GM19467 (cell line): Measurements from ENCODE around the gene NPHP4.

Experiments
- ATAC-seq: cut with Tn5 transposase; IDR thresholded peaks from one replicate; pipeline ENCODE4 v1.9.1; 2021; ENCODE audit warnings: mild to moderate bottlenecking, moderate library complexity; ENCODE audit not compliant: unreplicated experiment

The NPHP4 gene

DNA sequence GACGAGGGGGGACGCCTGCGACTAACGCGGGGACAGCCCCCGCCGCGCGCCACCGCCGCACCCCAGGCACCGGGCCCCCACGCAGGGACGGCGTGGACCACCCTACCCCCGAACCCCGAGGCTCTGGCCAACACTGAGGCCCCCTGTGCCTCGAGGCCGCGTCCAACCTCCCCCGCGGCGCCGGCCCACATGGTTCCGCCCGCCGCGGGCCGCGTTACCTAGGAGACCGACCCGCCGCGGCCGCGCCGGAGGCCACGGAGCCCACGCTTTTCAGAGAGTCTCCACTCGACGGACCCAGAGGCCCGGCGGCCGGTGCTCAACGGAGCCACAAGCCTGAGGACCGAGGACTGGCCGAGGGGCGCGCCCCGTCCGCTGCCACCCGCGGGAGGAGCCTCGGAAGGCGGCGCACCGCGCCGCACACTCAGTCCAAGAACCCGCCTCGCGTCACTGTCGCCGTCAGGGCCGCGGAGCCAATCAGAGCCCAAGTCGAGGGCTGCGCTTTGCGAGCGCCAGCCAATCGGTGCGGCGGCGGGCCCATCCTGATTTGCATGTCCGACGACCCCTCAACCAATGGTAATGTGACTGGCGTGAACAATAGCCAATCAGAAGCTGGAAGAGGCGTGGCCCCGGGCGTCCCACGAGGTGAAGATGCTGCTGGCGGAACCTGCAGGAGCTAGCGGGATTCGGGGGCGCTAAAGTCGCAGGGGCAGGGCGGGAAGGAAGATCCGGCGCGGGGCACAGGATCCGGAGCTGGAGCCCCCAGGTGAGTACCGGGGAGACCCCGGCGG, at the start of gene NPHP4:
Gene NPHP4 (minus strand): TSS at position 400 of the 788 bp plus-strand sequence. CDS start 6,136 bp downstream, outside the sequence.
- ATAC-seq, result peak; percentile 91

DNA sequence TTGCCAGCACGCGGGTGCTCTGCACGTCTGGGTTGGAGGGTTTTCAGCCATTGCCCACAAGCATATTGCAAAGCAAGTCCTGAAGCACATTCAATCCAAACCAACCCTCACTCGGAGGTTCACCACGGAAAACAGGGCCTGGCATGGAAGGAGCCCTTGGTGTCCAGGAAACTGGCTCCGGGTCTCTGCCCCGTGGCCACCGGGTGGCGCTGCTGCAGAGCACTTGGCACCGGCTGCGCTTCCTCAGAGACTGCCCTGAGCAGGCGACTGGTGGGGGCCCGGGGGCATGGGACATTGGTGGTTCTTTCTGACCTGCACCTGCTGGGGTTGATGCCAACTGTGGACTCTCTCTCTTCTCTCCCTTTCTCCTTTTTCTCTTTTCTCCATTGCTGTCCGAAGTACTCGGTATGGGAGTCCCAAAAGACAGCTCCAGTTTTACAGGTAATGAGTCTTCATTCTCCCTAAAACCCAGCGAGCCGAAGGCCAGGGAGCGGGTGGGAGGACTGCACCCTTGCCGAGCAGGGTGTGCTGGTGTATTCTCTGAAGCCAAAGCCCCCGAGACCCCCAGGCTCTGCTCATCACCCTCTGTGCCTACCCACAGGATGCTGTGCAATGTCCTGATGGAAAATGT, 49.3 kb upstream of the NPHP4 start:
- ATAC-seq, result no peak

DNA sequence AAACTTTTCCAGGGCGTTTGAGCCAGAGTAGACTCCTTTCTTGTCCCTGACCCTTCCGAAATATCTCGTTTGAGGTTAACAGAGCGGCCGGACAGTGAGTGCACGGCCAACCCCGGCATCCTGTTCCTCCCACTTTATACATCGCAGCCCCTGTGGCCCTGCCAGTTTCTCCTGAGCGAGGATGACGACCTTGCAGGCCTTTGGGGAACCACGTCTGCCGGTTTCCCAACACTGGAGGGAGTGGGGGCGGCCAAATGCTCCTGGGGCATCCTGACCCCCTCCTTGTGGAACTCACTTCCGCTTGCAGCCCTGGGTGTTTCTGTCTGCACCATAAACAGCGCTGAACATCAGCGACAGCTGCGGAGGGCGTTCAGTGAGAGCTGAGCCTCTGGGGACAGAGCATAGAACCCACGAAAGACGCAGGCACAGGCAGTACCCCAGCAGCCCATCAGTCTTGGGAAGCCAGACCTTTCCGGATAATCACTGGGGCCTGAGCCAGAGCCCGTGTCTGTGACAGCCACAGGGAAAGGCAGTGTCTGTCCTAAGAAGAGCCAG, 48.7 kb upstream of the NPHP4 start:
- no peak for ATAC-seq

DNA sequence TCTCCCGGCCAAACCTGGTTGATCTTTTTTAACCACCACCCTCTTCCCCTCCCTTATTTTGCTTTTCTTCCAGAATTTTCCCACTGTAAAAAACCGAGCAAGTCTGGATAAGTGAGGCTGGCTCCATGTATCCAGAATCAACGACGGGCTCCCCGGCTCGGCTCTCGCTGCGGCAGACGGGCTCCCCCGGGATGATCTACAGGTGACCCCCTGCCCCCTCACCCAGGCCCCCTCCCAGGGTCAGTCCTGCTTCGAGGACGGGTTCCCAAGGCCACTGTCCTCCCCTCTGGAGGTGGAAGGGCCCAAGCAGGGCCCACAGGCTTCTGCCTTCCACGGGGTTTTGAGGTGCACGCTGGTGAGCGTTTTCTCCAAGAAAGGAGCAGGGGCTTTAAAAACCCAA, 48.2 kb upstream of the NPHP4 start:
- ATAC-seq, result no peak

DNA sequence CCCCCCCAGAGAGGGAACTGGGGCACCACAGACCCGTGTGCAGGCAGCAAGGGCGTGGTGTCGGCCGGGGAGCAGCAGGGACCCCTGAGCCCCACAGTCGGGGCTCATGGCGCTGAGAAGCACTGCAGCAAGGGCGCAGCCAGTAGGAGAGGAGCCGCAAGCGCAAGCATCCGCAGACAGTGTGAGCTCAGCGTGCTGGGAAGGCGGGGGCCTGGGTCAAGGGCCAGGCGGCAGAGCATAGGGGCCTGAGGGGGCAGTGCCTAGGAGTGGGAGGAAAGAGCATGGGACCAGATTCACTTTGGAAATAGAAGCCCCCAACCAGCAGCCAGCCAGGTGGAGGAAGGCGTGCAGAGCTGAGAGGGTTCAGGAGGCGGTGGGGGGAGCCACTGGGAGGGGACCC, 46.8 kb upstream of the NPHP4 start:
- no peak for ATAC-seq

DNA sequence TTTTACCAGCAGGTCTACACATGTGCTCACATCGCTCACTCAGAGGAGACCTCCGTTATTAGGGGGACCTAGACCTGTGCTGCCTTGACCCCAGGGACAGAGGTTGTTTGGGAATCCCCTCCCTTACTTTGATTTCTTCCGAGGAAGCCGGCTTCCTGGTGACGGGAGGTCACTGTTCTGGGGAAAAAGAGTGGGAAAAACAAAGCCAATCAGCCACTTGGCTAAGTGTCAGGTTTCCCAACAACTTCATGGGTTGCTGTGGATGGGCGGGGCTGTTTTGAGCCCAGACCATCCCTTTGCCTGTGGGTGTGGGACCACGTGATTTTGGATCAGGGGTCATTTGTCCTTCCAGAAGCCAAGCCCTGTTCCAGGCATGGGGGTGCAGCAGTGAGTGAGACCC, 46.4 kb upstream of the NPHP4 start:
- ATAC-seq, result no peak

DNA sequence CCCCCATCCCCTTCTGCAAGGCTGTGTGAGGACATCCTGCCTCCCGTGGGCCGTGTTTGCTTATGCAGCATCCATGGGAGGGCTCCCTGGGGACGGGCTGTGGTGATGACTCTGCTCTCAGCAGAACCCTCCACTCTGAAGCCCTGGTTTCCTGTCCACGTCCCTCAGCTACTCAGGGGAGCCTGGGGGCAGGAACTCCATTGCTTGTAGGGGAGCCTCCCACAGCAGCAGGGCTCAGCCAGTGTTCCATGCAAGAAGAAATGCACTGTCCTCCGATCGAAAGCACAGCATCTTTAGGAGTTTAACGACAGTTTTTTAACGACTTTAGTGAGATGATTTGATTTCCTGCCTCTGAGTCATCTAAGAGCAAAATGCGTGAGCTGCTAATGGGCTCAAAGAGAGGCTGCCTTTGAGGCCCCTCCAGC, 45.1 kb upstream of the NPHP4 start:
- no peak for ATAC-seq

DNA sequence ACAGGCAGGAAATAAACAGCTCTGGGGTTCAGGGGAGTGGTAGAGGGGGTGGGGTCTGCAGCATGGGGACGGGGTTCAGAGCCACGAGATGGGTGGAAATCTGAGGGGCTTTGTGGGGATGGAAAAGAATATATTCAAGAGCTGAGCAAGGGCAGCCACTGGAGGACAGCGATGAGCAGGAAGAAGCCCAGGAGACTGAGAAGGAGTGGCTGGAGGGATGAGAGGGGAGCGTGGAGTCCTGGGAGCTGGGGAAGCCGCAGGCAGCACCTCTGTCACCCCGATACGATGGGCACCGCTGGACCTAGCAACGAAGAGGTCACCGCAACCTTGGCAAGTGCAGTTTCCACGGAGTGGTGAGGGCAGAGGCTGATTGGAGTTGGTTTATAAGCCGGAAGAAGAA, 43.5 kb upstream of the NPHP4 start:
- ATAC-seq, result no peak

DNA sequence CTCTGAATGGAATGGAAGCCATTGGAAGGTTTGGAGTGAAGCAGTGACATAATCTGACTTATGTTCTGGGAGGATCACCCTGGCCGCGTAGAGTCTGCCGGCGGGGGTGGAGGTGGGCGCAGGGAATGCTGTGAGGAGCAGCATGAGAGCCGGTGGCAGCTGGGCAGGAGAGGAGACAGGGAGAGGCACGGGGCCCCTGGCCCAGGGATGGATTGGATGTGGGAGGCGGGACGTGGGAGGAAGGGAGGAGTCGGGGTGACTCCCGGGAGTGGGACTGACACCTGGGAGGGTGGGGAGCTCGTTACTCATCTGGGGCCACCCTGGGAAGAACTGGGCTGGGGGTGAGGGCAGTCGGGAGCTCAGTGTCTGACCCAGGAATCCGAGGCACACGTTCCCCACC, 43.1 kb upstream of the NPHP4 start:
- ATAC-seq, result no peak

DNA sequence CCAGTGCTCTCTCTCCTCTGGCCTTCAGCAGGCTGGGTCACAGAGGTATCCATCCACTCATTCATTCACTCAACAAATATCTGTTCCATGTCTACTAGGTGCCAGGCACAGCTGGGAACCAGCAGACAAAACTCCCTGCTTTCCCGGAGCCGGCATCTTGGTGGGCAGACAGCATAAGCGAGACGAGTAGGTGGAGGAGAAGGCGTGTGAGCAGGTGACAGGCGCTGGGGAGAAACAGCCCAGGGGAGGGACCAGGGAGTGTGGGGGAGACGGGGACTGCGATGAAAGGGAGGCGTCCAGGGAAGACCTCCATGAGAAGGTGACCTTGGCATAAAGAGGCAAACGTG, 42.5 kb upstream of the NPHP4 start:
- ATAC-seq, result no peak

DNA sequence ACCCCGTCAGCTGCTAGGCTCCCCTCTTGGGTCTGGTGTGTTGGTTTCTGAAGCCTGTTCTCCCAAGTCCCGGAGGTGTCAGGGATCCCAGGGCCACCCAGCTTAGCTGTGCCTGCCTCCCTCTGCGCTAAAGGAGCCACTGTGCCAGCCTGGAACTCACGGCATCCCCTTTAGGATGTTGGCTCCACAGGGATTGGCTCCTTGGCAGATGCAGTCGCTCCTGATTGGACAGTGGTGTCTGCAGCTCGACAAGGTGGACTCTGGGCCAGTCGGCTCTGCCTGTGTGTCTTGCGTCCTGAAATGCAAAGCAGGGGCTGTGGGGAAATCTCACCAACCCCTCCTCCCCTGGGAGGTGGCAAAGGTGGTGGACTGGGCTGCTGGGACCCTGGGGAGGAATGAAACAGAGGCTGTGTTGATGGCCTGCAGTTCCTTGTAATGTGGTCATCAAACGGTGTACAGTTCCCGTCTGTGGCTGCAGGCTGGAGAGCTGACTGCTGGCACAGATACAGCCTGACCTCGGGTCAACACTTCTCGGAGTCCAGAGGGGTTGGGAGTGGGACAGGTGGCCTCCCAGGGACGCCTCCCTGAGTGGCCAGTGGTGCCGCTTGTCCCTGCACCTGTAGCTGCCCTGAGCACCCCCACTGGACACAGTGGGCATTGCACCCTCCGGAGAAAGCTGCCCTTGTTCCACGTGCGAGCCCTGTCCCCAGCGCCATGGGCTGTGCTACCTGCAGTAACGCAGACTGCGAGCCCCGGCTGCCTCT, 41.9 kb upstream of the NPHP4 start:
- no peak for ATAC-seq

DNA sequence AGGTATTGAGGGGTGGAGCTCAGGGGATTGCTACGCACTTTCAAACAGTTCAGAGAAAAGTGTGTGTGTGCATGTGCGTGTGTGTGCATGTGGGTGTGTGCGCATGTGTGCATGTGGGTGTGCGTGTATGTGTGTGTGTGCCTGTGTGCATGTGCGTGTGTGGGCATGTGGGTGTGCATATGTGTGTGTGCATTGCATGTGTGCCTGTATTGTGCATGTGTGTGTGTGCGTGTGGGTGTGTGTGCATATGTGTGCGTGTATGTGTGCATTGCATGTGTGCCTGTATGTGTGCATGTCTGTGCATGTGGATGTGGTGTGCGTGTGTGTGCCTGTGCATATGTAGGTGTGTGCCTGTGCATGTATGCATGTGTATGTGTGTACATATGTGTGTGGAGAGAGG, 40.9 kb upstream of the NPHP4 start:
- no peak for ATAC-seq

DNA sequence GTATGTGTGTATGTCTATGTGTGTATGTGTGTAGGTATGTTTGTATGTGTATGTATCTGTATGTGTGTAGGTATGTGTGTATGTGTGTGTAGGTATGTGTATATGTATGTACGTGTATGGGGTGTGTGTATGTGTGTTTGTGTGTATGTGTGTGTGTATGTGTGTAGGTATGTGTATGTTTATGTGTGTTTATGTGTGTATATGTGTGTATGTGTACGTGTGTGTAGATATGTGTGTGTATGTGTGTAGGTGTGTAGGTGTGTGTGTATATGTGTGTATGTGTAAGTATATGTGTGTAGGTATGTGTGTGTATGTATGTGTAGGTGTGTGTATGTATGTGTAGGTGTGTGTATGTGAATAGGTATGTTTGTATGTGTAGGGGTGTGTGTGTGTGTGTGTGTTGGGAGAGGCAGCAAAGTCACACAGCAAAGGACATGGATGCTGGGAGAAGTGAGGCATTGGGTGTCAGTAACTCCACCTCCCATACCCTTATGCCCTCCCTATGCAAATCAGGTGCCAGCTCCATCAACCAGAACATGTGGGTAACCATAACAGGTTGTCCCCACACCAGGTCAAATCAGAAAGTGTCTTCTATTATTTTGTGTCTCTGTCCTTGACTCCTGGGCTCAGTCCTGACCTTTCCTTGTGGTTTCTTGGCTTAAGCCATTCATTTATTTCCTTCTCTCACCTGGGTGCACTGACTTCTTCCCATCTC, 38.5 kb upstream of the NPHP4 start:
- no peak for ATAC-seq

DNA sequence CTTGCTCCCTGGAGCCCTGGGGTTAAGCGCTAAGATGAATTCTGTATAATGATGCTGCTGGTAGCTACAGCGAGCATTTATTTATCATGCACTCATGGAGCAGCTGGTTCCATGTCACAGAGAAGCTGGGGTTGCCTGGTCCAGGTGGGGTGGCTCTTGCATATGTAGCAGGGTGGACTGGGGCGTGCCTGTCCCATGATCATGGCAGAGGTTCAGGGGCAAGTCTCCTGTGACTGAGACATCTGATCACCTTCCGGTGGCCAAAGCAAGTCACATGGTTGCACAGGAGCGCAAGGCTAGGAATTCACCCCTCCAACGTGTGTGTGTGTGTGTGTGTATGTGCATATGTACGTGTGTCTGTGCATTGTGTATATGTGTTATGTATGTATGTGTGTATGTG, 37.9 kb upstream of the NPHP4 start:
- no peak for ATAC-seq

DNA sequence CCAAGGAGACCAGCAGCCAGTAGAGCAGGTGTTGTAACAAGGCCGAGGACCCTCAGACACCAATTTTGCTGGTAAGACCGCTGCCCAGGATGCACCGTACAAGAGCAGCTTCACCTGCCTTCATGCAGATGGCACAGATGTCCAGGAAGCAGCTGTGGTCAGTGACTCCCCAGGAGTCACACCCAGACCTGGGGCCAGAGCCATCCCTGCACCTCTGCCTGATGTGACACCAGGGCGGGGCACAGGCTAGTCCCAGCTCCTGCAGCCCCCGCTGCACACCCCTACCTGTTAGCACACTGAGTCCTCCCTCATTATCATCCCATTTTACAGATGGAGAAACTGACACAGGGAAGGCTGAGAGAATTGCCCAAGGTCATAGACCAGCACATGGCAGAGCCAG, 37.1 kb upstream of the NPHP4 start:
- ATAC-seq, result no peak

DNA sequence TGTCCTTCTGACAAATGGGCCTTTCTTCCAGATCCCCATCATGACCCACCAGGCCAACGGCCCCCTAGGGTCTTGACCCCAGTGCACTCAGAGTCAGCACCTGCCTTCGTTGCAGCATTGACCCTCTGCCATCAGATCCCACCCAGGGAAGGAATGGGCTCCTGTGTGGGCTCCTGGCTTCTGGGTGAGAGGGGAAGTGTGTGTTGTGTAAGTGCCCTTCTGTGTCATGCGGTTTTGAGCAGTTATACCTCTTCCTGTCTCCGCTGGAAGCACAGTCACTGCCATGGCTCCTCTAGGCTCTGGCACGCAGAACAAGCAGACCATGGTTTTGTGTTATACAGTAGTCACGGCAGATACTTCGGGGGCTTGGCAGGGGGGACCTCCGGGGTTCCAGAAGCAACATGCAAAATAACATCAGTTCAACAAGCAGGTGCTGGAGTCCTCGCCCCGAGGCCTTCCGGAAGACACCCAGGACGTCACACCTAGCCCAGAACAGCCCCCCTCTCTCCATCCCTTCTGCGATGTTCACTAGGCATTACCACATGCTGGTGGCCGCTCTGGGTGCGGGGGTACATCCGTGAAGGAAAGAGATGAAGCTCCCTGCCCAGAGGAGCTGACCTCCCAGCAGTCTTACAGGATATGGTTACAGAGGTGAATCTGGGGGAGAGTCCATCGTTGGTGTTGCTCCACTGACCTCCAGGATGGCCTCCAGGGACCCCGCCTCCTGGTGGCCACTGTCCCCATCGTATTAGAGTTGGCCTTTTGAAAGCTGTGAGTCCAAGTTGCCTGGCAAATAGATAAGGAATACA, 36.0 kb upstream of the NPHP4 start:
- ATAC-seq, result no peak

DNA sequence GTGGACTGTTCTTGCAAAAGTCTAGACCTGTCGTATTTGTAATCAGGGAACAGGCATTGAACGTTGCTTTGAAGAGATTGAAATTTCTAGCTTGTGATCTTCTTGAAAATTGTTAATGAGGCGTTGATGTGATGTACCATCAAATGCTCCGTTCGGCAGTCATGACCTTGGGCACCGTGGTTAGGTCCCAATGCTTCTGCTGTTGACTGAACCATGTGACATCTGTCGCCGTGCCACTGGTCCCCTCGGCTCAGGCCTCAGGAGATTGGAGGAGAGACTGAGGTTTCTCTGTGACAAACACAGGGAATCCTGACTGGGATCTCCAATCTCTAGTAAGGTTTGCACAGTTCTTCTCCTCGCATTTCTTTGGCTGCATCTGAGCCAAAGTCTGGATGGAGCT, 35.4 kb upstream of the NPHP4 start:
- ATAC-seq, result no peak

DNA sequence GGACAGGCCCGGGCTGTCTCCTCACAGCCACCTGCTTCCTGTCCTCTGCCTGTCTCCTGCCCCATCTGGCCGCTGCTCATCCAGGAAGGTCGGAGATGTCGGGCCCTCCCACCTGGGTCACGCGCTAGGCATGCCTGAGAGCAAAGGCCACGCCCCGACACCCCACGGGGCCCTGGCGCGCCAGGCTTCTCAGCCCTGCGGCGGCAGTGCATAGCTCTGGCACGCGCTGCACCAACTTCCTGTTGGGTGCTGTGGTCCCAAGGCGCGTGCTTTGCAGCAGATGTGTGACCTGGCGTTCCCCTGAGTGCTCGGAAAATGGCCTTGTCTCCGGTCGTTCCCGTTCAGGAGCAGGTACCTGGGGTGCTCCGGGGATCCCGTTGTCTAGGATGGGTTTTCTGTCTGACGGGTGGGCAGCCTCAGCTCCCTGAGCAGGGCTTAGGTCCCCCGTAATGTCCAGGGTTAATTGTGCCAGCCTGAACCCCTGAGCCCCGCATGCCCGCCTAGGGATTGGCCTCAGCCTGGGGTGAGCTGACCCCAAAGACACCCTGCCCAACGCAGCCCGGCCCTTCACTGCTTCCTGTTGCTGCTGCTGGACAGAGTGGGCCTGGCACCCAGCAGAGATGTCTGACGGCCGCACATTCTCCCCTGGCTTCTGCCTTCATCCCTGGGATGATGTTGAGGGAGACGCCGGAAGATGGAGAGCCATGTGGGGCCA, 34.0 kb upstream of the NPHP4 start:
- peak; percentile 81 for ATAC-seq

DNA sequence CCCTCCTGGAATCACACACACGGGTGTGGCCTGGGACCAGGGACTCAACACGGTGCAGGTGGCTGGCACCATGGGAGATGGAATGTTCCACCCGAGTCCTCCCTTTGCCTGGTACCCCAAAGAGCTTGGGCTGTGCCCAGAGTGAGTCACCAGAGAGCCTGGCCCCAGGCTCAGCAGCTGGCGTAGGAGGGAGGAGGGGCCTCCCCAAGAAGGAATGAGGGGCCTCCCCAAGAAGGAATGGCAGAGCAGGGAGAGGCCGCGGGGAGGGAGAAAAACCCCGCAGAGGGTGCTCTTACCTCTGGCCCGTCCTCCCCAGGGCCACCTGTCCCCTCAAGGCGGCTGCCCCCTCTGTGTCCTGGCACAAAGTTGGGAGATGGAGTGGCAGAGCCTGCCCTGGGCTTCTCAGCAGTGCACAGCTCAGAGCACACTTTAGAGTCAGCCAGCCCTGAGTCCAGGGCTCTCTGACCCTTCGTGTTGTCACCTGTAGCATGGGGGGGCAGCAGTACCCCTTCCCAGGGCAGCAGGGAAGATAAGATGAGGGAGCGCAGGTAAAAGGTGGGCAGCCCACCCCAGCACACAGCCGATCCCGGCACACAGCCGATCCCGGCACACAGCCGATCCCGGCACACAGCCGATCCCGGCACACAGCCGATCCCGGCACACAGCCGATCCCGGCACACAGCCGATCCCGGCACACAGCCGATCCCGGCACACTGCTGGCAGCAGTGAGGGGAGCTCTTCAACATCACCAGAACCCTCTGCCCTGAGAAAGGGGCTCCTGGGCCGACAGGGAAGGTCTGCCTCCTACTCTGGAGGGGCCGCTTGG, 33.3 kb upstream of the NPHP4 start:
- ATAC-seq, result no peak
